ENCODE data around the gene YES1.

The YES1 gene

DNA sequence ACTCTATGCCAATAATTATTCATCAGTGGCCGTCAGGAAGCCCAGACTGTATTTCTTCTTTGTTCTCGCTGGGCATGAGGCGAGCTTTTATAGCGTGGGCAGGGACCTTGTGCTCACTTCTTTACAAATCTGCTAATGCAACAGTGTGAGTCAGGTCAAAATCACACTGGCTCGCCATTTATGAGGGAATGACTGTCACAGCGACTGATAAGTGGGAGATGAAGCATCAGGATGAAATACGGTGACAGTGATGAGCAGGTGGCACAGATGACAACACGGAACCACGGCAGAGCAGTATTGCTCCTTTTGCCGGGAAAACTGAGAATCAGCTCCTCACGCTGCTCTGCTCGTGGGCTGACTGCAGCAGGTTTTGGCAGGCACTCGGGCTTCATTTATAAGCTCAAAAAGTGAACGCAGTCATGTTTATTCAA, 134.1 kb downstream of the YES1 start:
- Histone ChIP-seq H3K27me3 (ENCODE audit: control insufficient read depth in 1 of 2, insufficient read depth in 1 of 2, low read length in 2 of 2) (no peaks in the 10 kb centered on the region), H2AFZ (ENCODE audit: low read depth, low read length) (no peak overlapping the region), H3K18ac (ENCODE audit: low read depth in 1 of 2, low read length in 2 of 2) (no peak overlapping the region), H2AK5ac (ENCODE audit: low read length, severe bottlenecking) (no peak overlapping the region), H3K27ac (ENCODE audit: low read length, poor library complexity, severe bottlenecking) (no peak overlapping the region), H3K4me2 (ENCODE audit: low read length, poor library complexity, severe bottlenecking) (no peak overlapping the region), H3K4me1 (ENCODE audit: control insufficient read depth, insufficient read depth, low read depth, low read length) (no peaks in the 10 kb centered on the region), H3K4me3 (ENCODE audit: insufficient read depth in 1 of 2, low read depth in 1 of 2, low read length in 2 of 2) (no peak overlapping the region), H3K9me3 (ENCODE audit: control insufficient read depth, low read length) (no peaks in the 10 kb centered on the region), H2BK12ac (ENCODE audit: low read length in 2 of 2) (no peak overlapping the region), H3K9ac (ENCODE audit: low read length) (no peak overlapping the region), H4K91ac (ENCODE audit: low read length) (no peak overlapping the region), H2BK15ac (ENCODE audit: low read depth, poor library complexity, severe bottlenecking) (no peak overlapping the region), H3K79me1 (replicated peaks; ENCODE audit: low read length, poor library complexity, severe bottlenecking) (peaks cover 8% of the 10 kb centered on the region), H3K36me3 (ENCODE audit: control insufficient read depth in 1 of 2, insufficient read depth in 2 of 2, low read depth in 1 of 2, low read length in 2 of 2) (peaks cover 52 to 92% of the 10 kb centered on the region in 2 experiments), H2BK120ac (ENCODE audit: low read depth, low read length) (no peak overlapping the region), H3K23ac (ENCODE audit: low read length in 2 of 2) (no peak overlapping the region), H3K14ac (ENCODE audit: low read length in 2 of 2) (no peak overlapping the region), H2BK5ac (ENCODE audit: low read depth, low read length, poor library complexity, severe bottlenecking) (no peak overlapping the region), H4K8ac (ENCODE audit: low read length) (no peak overlapping the region), H3K4ac (ENCODE audit: low read depth in 1 of 2, low read length in 2 of 2) (peak overlapping the region in 1 of 2 experiments; percentile 18)
- no peak for DNase-seq
- 93% methylated on average over 14 of the region's 14 CpGs for WGBS

GRCh38 chr18:677145-677544, 134.9 kb downstream of the YES1 start:
- Histone ChIP-seq H3K4me1 (ENCODE audit: control insufficient read depth, insufficient read depth, low read depth, low read length) (no peaks in the 10 kb centered on the region), H4K91ac (ENCODE audit: low read length) (no peak overlapping the region), H3K9ac (ENCODE audit: low read length) (no peak overlapping the region), H2BK120ac (ENCODE audit: low read depth, low read length) (no peak overlapping the region), H2BK12ac (ENCODE audit: low read length in 2 of 2) (no peak overlapping the region), H3K18ac (ENCODE audit: low read depth in 1 of 2, low read length in 2 of 2) (no peak overlapping the region), H2BK5ac (ENCODE audit: low read depth, low read length, poor library complexity, severe bottlenecking) (no peak overlapping the region), H3K4me3 (ENCODE audit: insufficient read depth in 1 of 2, low read depth in 1 of 2, low read length in 2 of 2) (no peak overlapping the region), H3K4ac (ENCODE audit: low read depth in 1 of 2, low read length in 2 of 2) (no peak overlapping the region), H4K8ac (ENCODE audit: low read length) (no peak overlapping the region), H3K4me2 (ENCODE audit: low read length, poor library complexity, severe bottlenecking) (no peak overlapping the region), H3K27me3 (ENCODE audit: control insufficient read depth in 1 of 2, insufficient read depth in 1 of 2, low read length in 2 of 2) (no peaks in the 10 kb centered on the region), H2AFZ (ENCODE audit: low read depth, low read length) (no peak overlapping the region), H3K36me3 (ENCODE audit: control insufficient read depth in 1 of 2, insufficient read depth in 2 of 2, low read depth in 1 of 2, low read length in 2 of 2) (peaks cover 55 to 93% of the 10 kb centered on the region in 2 experiments), H2AK5ac (ENCODE audit: low read length, severe bottlenecking) (no peak overlapping the region), H2BK15ac (ENCODE audit: low read depth, poor library complexity, severe bottlenecking) (no peak overlapping the region), H3K14ac (ENCODE audit: low read length in 2 of 2) (no peak overlapping the region), H3K27ac (ENCODE audit: low read length, poor library complexity, severe bottlenecking) (no peak overlapping the region), H3K9me3 (ENCODE audit: control insufficient read depth, low read length) (no peaks in the 10 kb centered on the region), H3K79me1 (replicated peaks; ENCODE audit: low read length, poor library complexity, severe bottlenecking) (peaks cover 10% of the 10 kb centered on the region), H3K23ac (ENCODE audit: low read length in 2 of 2) (no peak overlapping the region)
- WGBS, result 93% methylated on average over 4 of the region's 4 CpGs
- DNase-seq, result no peak

GRCh38 chr18:676736-677135, 135.3 kb downstream of the YES1 start:
- Histone ChIP-seq H2BK120ac (ENCODE audit: low read depth, low read length) (no peak overlapping the region), H4K8ac (ENCODE audit: low read length) (no peak overlapping the region), H3K27me3 (ENCODE audit: control insufficient read depth in 1 of 2, insufficient read depth in 1 of 2, low read length in 2 of 2) (no peaks in the 10 kb centered on the region), H2BK12ac (ENCODE audit: low read length in 2 of 2) (no peak overlapping the region), H3K23ac (ENCODE audit: low read length in 2 of 2) (no peak overlapping the region), H3K4me1 (ENCODE audit: control insufficient read depth, insufficient read depth, low read depth, low read length) (no peaks in the 10 kb centered on the region), H2BK5ac (ENCODE audit: low read depth, low read length, poor library complexity, severe bottlenecking) (no peak overlapping the region), H3K14ac (ENCODE audit: low read length in 2 of 2) (no peak overlapping the region), H3K9ac (ENCODE audit: low read length) (no peak overlapping the region), H3K4me3 (ENCODE audit: insufficient read depth in 1 of 2, low read depth in 1 of 2, low read length in 2 of 2) (no peak overlapping the region), H3K9me3 (ENCODE audit: control insufficient read depth, low read length) (no peaks in the 10 kb centered on the region), H2AK5ac (ENCODE audit: low read length, severe bottlenecking) (no peak overlapping the region), H3K4me2 (ENCODE audit: low read length, poor library complexity, severe bottlenecking) (no peak overlapping the region), H2BK15ac (ENCODE audit: low read depth, poor library complexity, severe bottlenecking) (no peak overlapping the region), H4K91ac (ENCODE audit: low read length) (no peak overlapping the region), H3K79me1 (replicated peaks; ENCODE audit: low read length, poor library complexity, severe bottlenecking) (peaks cover 10% of the 10 kb centered on the region), H3K27ac (ENCODE audit: low read length, poor library complexity, severe bottlenecking) (no peak overlapping the region), H3K4ac (ENCODE audit: low read depth in 1 of 2, low read length in 2 of 2) (no peak overlapping the region), H2AFZ (ENCODE audit: low read depth, low read length) (no peak overlapping the region), H3K18ac (ENCODE audit: low read depth in 1 of 2, low read length in 2 of 2) (no peak overlapping the region), H3K36me3 (ENCODE audit: control insufficient read depth in 1 of 2, insufficient read depth in 2 of 2, low read depth in 1 of 2, low read length in 2 of 2) (peaks cover 51 to 92% of the 10 kb centered on the region in 2 experiments)
- no peak for DNase-seq
- 91% methylated on average over 2 of the region's 3 CpGs for WGBS

DNA sequence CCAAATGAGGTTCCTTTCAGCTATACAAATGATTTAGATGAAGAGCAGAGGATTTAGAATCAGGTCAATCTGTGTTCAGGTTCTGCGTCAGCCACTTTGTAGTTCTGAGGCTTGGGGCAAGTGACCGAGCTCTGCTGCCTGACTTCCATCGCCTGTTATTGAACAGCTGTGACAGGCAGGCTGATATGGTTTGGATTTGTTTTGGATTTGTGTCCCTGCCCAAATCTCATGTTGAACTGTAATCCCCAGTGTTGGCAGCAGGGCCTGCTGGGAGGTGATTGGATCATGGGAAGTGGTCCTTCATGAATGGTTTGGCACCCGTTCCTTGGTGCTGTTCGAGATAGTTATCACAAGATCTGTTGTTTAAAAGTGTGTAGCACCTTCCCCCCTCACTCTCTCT, 136.0 kb downstream of the YES1 start:
- Histone ChIP-seq H2AFZ (ENCODE audit: low read depth, low read length) (no peak overlapping the region), H3K14ac (ENCODE audit: low read length in 2 of 2) (no peak overlapping the region), H2BK5ac (ENCODE audit: low read depth, low read length, poor library complexity, severe bottlenecking) (no peak overlapping the region), H2BK15ac (ENCODE audit: low read depth, poor library complexity, severe bottlenecking) (no peak overlapping the region), H3K4ac (ENCODE audit: low read depth in 1 of 2, low read length in 2 of 2) (no peak overlapping the region), H3K79me1 (replicated peaks; ENCODE audit: low read length, poor library complexity, severe bottlenecking) (peaks cover 10% of the 10 kb centered on the region), H2AK5ac (ENCODE audit: low read length, severe bottlenecking) (no peak overlapping the region), H3K9ac (ENCODE audit: low read length) (no peak overlapping the region), H4K91ac (ENCODE audit: low read length) (no peak overlapping the region), H3K18ac (ENCODE audit: low read depth in 1 of 2, low read length in 2 of 2) (no peak overlapping the region), H3K4me1 (ENCODE audit: control insufficient read depth, insufficient read depth, low read depth, low read length) (no peaks in the 10 kb centered on the region), H4K8ac (ENCODE audit: low read length) (no peak overlapping the region), H3K23ac (ENCODE audit: low read length in 2 of 2) (no peak overlapping the region), H2BK120ac (ENCODE audit: low read depth, low read length) (no peak overlapping the region), H3K4me2 (ENCODE audit: low read length, poor library complexity, severe bottlenecking) (no peak overlapping the region), H2BK12ac (ENCODE audit: low read length in 2 of 2) (no peak overlapping the region), H3K36me3 (ENCODE audit: control insufficient read depth in 1 of 2, insufficient read depth in 2 of 2, low read depth in 1 of 2, low read length in 2 of 2) (peaks cover 47 to 92% of the 10 kb centered on the region in 2 experiments), H3K27ac (ENCODE audit: low read length, poor library complexity, severe bottlenecking) (no peak overlapping the region), H3K9me3 (ENCODE audit: control insufficient read depth, low read length) (no peaks in the 10 kb centered on the region), H3K27me3 (ENCODE audit: control insufficient read depth in 1 of 2, insufficient read depth in 1 of 2, low read length in 2 of 2) (no peaks in the 10 kb centered on the region), H3K4me3 (ENCODE audit: insufficient read depth in 1 of 2, low read depth in 1 of 2, low read length in 2 of 2) (no peak overlapping the region)
- WGBS, result 96% methylated on average over 5 of the region's 5 CpGs
- no peak for DNase-seq
